Osteoblast (primary cell): ENCODE results near the gene HOXC9. TPM values are rescaled to one million over a fixed set of nuclear protein-coding genes. Genes with fewer than 3 reads are reported as not detected.

Experiments used
- DNase-seq: peaks from one replicate; pipeline ENCODE4 v3.0.0; 2011; ENCODE audit warnings: low spot score, mixed read lengths; ENCODE audit not compliant: insufficient read length; ENCODE audit errors: missing footprints
- H2AFZ ChIP-seq: 2 replicates; pipeline ENCODE4 v1.6.0; 2011; ENCODE audit warnings: mild to moderate bottlenecking, low read length
- H3K27ac ChIP-seq: 2 replicates; pipeline ENCODE4 v1.5.1; 2011; ENCODE audit warnings: mild to moderate bottlenecking, low read depth, low read length, moderate library complexity
- H3K27me3 ChIP-seq: 2 replicates; pipeline ENCODE4 v1.6.0; 2012; ENCODE audit warnings: mild to moderate bottlenecking, control low read depth, inconsistent platforms, low read length, moderate library complexity; ENCODE audit not compliant: insufficient read depth
- H3K36me3 ChIP-seq: 2 replicates; pipeline ENCODE4 v1.5.1; 2011; ENCODE audit warnings: mild to moderate bottlenecking, low read length, control low read depth, moderate library complexity; ENCODE audit not compliant: insufficient read depth
- H3K4me1 ChIP-seq: 2 replicates; pipeline ENCODE4 v1.5.1; 2011; ENCODE audit warnings: mild to moderate bottlenecking, low read length, control low read depth, moderate library complexity; ENCODE audit not compliant: insufficient read depth
- H3K4me2 ChIP-seq: 2 replicates; pipeline ENCODE4 v1.6.0; 2011; ENCODE audit warnings: mild to moderate bottlenecking, low read length; ENCODE audit not compliant: insufficient read depth
- H3K4me3 ChIP-seq: fragments of 200-600 bp; sonication (generic); 3 replicates; pipeline ENCODE4 v1.5.1; 2012; ENCODE audit warnings: mild to moderate bottlenecking, low read length, inconsistent platforms; ENCODE audit not compliant: insufficient read depth
- H3K79me2 ChIP-seq: 2 replicates; pipeline ENCODE4 v1.6.0; 2012; ENCODE audit warnings: mild to moderate bottlenecking, low read length, control low read depth, inconsistent platforms; ENCODE audit not compliant: insufficient read depth
- H3K9me3 ChIP-seq: 2 replicates; pipeline ENCODE4 v1.5.1; 2011; ENCODE audit warnings: low read depth, low read length, control low read depth
- H4K20me1 ChIP-seq: 2 replicates; pipeline ENCODE4 v1.6.0; 2012; ENCODE audit warnings: mild to moderate bottlenecking, low read length, control low read depth; ENCODE audit not compliant: insufficient read depth
- CTCF ChIP-seq: IDR thresholded peaks from 2 replicates; pipeline ENCODE4 v1.5.1; 2011; ENCODE audit warnings: mild to moderate bottlenecking, low read depth, low read length, moderate library complexity; ENCODE audit errors: extremely low read depth
- total RNA-seq: library from RNA; depleted of rRNA; stranded (reverse); fragments of >200 nt; gene quantifications from 2 replicates; pipeline ENCODE4 v1.2.3, GENCODE V29; 2012

HOXC9 gene
- total RNA-seq, 1 donor = 11.6 TPM

DNA sequence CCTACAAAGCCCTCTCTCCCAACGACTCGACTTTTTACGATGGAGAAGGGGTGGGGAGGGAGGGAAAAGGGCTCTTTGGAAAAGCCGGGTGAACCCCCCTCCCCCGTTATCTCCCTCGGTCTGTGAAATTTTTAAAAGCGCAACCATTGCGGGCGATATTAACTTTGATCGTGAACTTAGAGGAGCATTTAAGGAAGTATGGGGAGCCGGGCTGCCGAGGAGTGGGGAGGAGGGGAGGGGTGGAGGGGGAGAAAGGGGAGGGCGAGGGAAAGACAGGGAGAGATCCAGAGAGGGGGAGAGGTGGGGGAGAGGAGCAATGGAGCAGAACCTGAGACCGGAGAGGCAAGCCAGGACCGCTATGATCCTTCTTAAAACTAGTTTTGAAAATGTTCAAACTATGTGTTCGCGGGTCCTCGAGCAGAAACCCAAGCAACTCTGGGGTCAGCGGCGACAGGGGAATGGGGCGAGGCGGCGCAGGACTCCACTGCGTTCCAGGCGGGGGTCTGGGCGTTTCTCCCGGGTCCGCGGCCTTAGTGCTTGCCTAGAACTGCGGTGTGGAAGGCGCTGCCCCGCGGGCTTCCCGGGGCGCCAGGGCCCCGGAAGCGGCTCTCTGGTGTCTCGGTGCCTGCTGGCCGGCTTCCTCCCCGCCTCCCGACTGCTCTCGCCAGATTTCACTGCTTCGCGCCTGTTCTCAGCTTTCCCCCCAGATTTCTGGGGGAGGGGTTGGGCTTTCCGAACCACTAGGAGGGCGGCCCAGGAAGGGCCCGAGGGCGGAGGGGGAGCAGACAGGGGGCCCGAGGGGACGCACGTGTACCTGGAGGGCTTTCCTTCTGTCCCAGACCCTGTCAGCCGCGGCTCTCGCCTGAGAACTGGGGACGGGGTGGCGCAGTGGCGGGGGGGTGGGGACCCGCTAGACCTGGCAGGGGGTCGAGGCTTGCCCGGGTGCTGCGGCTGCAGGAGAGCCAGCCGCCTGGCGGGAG is 25.6 kb upstream of the HOXC9 start, which contains the start of gene HOTAIR:
Gene HOTAIR (minus strand): TSS at position 871 of the 980 bp plus-strand sequence.
- DNase-seq = peak; percentile 97
- Histone ChIP-seq H3K27me3 (peaks cover 27% of the 10 kb centered on the region), H3K36me3 (no peaks in the 10 kb centered on the region), H2AFZ (peak within 1 kb of the TSS; percentile 97), H3K9me3 (no peaks in the 10 kb centered on the region), H3K27ac (peak within 1 kb of the TSS; percentile 45), H3K4me1 (peaks cover 9% of the 10 kb centered on the region), H4K20me1 (no peaks in the 10 kb centered on the region), H3K4me3 (peak within 1 kb of the TSS; percentile 83), H3K4me2 (peak within 1 kb of the TSS; percentile 89), H3K79me2 (no peaks in the 10 kb centered on the region)
- no peak for TF ChIP-seq CTCF

GRCh38 chr12:53975064-53975471 is 24.9 kb upstream of the HOXC9 start:
- no peaks in the 10 kb centered on the region for H3K79me2 ChIP-seq
- H3K4me3 ChIP-seq = peak overlapping the region; percentile 83
- DNase-seq = no peak
- no peak for TF ChIP-seq CTCF
- no peak overlapping the region for H3K27ac ChIP-seq
- H2AFZ ChIP-seq = peak overlapping the region; percentile 97
- no peaks in the 10 kb centered on the region for H4K20me1 ChIP-seq
- H3K4me1 ChIP-seq = peaks cover 9% of the 10 kb centered on the region
- peaks cover 21% of the 10 kb centered on the region for H3K27me3 ChIP-seq
- peak overlapping the region; percentile 89 for H3K4me2 ChIP-seq
- no peaks in the 10 kb centered on the region for H3K36me3 ChIP-seq
- H3K9me3 ChIP-seq = no peaks in the 10 kb centered on the region

GRCh38 chr12:53975479-53976152 is 24.3 kb upstream of the HOXC9 start:
- H3K27me3 ChIP-seq = peaks cover 18% of the 10 kb centered on the region
- H3K9me3 ChIP-seq = no peaks in the 10 kb centered on the region
- H3K79me2 ChIP-seq = no peaks in the 10 kb centered on the region
- no peaks in the 10 kb centered on the region for H3K36me3 ChIP-seq
- peaks cover 9% of the 10 kb centered on the region for H3K4me1 ChIP-seq
- H3K4me3 ChIP-seq = no peak overlapping the region
- H4K20me1 ChIP-seq = no peaks in the 10 kb centered on the region
- no peak overlapping the region for H2AFZ ChIP-seq
- H3K27ac ChIP-seq = no peak overlapping the region
- DNase-seq = no peak
- H3K4me2 ChIP-seq = peak overlapping the region; percentile 89
- no peak for TF ChIP-seq CTCF
